Ishikawa (cell line): ENCODE results near the gene SLC41A3.

ENCODE experiments used
- CEBPB ChIP-seq: IDR thresholded peaks from 2 replicates; pipeline ENCODE4 v1.6.1; 2012
- CREB1 ChIP-seq: IDR thresholded peaks from 2 replicates; pipeline ENCODE4 v1.6.1; 2012; ENCODE audit warnings: low read depth
- EGR1 ChIP-seq: IDR thresholded peaks from 2 replicates; pipeline ENCODE4 v1.6.1; 2012
- EP300 ChIP-seq: IDR thresholded peaks from 2 replicates; pipeline ENCODE4 v1.6.1; 2012; ENCODE audit warnings: borderline replicate concordance
- FOXM1 ChIP-seq: IDR thresholded peaks from 2 replicates; pipeline ENCODE4 v1.6.1; 2012; ENCODE audit warnings: low read depth, borderline replicate concordance
- NFIC ChIP-seq: IDR thresholded peaks from 2 replicates; pipeline ENCODE4 v1.6.1; 2012
- RAD21 ChIP-seq: IDR thresholded peaks from 2 replicates; pipeline ENCODE4 v1.6.1; 2012; ENCODE audit warnings: low read depth
- TAF1 ChIP-seq: IDR thresholded peaks from 2 replicates; pipeline ENCODE4 v1.6.1; 2012; ENCODE audit warnings: low read depth, mild to moderate bottlenecking
- TCF12 ChIP-seq: IDR thresholded peaks from 2 replicates; pipeline ENCODE4 v1.6.1; 2012; ENCODE audit warnings: low read depth
- TEAD4 ChIP-seq: IDR thresholded peaks from 2 replicates; pipeline ENCODE4 v1.6.1; 2012
- YY1 ChIP-seq: IDR thresholded peaks from 2 replicates; pipeline ENCODE4 v1.6.1; 2012; ENCODE audit warnings: low read depth
- ZBTB7A ChIP-seq: IDR thresholded peaks from 2 replicates; pipeline ENCODE4 v1.6.1; 2012; ENCODE audit warnings: low read depth
- TF ChIP-seq, protein P1 (sequence below): IDR thresholded peaks from 2 replicates; pipeline ENCODE4 v1.6.1; 2012
- TF ChIP-seq, protein P2 (sequence below): IDR thresholded peaks from 2 replicates; pipeline ENCODE4 v1.6.1; 2012
- TF ChIP-seq, protein P3 (sequence below): IDR thresholded peaks from 2 replicates; pipeline ENCODE4 v1.6.1; 2012; ENCODE audit warnings: low read depth, mild to moderate bottlenecking

SLC41A3 gene

DNA sequence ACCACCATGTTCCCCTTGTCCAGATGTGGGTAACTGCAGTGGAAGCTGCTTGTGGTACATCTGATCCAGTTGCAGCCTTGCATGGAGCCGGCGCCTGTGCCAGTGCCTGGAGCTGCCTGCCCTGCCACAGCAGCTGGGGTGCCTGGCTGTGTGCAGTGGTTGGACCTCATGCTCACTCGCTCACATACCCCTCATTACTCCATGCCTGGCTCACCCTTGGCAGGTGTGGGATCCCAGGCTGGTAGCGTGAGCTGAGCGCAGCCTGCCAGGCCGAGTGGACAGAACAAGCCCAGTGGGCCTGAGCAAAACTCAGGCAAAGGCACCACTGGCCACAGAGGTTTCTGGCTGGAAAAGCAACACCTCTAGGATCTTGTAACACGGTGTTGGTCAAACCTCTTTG lies 79.2 kb downstream of the SLC41A3 start:
- TF ChIP-seq NFIC (no peak), TAF1 (no peak), FOXM1 (no peak), CEBPB (no peak), RAD21 (no peak), CREB1 (no peak), YY1 (no peak), ZBTB7A (no peak), EP300 (no peak), TCF12 (no peak), EGR1 (no peak), TEAD4 (no peak)
- TF ChIP-seq, protein P1, sequence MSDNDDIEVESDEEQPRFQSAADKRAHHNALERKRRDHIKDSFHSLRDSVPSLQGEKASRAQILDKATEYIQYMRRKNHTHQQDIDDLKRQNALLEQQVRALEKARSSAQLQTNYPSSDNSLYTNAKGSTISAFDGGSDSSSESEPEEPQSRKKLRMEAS = no peak
- TF ChIP-seq, protein P2, sequence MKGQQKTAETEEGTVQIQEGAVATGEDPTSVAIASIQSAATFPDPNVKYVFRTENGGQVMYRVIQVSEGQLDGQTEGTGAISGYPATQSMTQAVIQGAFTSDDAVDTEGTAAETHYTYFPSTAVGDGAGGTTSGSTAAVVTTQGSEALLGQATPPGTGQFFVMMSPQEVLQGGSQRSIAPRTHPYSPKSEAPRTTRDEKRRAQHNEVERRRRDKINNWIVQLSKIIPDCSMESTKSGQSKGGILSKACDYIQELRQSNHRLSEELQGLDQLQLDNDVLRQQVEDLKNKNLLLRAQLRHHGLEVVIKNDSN = no peak
- TF ChIP-seq, protein P3, sequence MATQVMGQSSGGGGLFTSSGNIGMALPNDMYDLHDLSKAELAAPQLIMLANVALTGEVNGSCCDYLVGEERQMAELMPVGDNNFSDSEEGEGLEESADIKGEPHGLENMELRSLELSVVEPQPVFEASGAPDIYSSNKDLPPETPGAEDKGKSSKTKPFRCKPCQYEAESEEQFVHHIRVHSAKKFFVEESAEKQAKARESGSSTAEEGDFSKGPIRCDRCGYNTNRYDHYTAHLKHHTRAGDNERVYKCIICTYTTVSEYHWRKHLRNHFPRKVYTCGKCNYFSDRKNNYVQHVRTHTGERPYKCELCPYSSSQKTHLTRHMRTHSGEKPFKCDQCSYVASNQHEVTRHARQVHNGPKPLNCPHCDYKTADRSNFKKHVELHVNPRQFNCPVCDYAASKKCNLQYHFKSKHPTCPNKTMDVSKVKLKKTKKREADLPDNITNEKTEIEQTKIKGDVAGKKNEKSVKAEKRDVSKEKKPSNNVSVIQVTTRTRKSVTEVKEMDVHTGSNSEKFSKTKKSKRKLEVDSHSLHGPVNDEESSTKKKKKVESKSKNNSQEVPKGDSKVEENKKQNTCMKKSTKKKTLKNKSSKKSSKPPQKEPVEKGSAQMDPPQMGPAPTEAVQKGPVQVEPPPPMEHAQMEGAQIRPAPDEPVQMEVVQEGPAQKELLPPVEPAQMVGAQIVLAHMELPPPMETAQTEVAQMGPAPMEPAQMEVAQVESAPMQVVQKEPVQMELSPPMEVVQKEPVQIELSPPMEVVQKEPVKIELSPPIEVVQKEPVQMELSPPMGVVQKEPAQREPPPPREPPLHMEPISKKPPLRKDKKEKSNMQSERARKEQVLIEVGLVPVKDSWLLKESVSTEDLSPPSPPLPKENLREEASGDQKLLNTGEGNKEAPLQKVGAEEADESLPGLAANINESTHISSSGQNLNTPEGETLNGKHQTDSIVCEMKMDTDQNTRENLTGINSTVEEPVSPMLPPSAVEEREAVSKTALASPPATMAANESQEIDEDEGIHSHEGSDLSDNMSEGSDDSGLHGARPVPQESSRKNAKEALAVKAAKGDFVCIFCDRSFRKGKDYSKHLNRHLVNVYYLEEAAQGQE = no peak

DNA sequence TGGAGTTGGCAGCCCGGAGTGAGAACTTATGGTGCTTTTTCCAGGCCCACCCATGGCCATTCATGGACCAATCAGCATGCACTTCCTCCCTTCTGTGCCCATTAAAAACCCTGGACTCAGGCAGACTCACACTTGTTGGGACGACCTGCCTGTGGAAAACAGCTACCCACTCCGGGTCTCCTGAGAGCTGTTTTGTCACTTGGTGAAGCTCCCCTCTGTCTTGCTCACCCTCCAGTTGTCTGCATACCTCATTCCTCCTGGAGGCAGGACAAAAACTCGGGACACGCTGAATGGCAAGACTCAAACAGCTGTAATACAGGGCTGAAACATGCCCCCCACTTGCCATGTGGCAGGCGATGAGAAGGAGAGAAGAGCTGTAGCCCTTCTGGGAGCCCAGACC lies 79.7 kb downstream of the SLC41A3 start:
- TF ChIP-seq, protein P1 = no peak
- TF ChIP-seq, protein P3 = no peak
- TF ChIP-seq TEAD4 (no peak), YY1 (no peak), EGR1 (no peak), EP300 (no peak)

DNA sequence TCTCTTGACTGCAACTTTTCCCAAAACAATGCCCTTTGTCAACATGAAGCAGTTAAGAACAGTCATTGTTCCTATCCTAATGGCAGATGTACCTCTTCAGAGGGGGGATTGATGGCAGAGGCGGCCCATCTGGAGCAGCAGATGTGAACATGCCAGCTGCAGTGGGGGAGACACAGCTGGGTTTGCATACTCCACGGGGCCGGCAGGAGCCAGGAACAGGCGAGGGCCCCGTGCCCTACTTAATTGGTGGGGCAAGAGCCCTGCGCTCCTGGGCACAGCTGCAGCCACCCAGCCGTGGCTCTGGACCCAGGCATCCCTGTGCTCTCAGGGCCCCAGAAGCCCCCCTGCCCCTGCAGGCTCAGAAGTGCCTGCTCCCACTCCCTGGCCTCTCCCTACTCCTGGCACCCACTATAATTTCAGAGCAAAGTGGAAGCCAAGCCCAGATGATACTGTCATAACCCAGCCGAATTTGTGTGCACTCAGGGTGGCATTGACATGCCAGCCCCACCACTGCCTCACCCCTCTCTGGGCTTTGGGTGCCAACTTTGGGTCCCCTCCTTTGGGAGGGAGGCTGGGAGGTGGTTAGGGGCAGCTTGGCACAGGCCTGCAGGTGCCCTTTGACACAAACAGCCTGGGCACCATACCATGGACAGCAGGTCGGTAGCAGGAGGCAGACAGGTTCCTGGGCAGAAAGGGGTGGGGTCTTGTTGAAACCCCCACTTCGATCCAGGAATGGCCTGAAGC lies 80.3 kb downstream of the SLC41A3 start:
- TF ChIP-seq, protein P1 = no peak
- TF ChIP-seq CREB1 (no peak), FOXM1 (no peak), ZBTB7A (no peak), TAF1 (no peak), NFIC (no peak), YY1 (no peak), EP300 (no peak), CEBPB (no peak), TCF12 (no peak), EGR1 (no peak), TEAD4 (no peak), RAD21 (no peak)
- TF ChIP-seq, protein P3 = no peak
- TF ChIP-seq, protein P2 = no peak

DNA sequence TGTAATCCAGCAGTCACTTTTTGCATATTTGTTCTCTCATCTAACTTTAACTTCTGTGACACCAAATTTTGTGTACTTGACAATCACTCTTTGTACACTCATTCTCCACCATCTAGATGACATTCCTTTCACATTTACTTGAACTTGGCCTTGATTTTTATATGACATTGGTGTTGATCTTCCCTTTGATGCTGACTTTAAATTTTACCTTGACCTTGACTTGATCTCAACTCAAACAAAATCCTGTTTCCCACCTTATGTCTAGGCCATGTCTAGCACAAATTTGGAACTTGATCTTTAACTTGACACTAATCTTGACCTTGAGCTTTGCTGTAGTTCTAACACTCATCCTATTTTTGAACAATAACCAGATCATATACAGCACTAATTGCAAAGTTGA lies 81.7 kb downstream of the SLC41A3 start:
- TF ChIP-seq CEBPB (no peak), FOXM1 (no peak), NFIC (no peak), EP300 (no peak)
- TF ChIP-seq, protein P3 = no peak
